Inflammatory macrophage treated with lipopolysaccharide for 4 hours (primary cell): ENCODE results near the gene FHIP2A.
A peak's percentile ranks its signal among the peaks of the same experiment; 100 is the strongest.
"Not testable (repeated sequence)": the region's sequence is repeated elsewhere in the genome, so short reads cannot be mapped to it uniquely, and the experiment has no call there.

Source experiments
- DNase-seq: peaks from one replicate; pipeline ENCODE4 v3.0.0-alpha.2; 2020

FHIP2A gene, protein sequence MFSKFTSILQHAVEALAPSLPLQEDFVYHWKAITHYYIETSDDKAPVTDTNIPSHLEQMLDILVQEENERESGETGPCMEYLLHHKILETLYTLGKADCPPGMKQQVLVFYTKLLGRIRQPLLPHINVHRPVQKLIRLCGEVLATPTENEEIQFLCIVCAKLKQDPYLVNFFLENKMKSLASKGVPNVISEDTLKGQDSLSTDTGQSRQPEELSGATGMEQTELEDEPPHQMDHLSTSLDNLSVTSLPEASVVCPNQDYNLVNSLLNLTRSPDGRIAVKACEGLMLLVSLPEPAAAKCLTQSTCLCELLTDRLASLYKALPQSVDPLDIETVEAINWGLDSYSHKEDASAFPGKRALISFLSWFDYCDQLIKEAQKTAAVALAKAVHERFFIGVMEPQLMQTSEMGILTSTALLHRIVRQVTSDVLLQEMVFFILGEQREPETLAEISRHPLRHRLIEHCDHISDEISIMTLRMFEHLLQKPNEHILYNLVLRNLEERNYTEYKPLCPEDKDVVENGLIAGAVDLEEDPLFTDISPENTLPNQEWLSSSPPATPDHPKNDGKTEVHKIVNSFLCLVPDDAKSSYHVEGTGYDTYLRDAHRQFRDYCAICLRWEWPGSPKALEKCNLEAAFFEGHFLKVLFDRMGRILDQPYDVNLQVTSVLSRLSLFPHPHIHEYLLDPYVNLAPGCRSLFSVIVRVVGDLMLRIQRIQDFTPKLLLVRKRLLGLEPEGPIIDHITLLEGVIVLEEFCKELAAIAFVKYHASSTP

DNA sequence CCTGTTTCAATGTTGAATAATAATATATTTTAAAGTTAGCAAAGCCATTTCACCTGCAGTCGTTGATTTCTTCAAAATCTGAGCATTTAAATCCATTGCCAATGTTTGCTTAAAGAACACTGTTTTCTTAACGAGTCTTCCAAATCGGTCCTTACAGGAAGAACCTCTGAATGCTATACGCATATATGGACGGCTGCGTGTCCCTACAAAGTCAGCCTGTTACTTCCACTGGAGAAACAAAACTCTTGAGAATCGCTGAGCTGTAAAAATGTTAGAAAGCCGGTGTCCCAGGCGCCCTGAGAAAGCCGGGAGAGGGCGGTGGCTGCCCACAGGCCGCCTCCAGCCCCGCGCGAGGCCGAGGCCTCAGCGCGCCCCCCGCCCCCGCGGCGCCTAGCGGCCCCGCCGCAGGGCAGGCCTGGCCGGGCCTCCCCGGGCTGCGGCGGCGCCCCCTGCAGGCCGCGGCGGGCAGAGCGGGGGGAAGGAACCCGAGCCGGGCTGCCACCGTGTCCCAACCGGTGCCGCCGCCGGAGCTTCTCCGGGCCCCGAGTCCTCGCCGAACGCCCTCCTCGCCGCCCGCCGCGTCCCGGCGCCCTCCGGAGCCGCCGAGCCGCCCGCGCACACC lies at the start of gene FHIP2A:
TSS of gene FHIP2A (plus strand) at position 488 of the 622 bp plus-strand sequence. CDS start 299 bp downstream, outside the sequence.
- peak; percentile 84 for DNase-seq

DNA sequence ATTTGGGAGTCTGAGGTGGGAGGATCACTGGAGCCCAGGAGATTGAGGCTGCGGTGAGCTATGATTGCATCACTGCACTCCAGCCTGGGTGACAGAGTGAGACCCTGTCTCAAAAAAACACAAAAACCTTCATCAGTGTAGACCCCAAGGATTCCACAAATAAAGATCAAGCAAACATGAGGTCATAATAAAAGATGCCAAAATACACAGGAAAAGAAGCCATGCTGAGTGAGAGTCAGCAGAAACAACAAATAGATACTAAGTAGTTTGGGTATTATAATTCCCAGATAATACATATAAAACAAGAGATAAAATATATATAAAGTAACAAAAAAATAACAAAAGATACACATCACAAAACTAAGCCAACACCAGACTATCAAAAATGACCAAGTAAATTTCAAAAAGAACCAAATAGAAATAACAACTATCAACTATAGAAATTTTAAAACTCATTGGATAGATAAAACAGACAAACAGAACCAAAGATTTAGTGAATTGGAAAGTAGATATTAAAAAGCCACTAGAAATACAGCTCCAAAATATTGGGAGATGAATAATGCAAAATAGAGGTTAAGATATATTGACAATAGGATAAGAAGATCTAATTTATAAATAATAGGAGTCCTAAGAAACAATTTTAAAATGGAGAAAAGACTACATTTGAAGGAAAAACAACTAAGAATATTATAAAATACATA lies 48.9 kb upstream of the FHIP2A start:
- DNase-seq, result no peak

DNA sequence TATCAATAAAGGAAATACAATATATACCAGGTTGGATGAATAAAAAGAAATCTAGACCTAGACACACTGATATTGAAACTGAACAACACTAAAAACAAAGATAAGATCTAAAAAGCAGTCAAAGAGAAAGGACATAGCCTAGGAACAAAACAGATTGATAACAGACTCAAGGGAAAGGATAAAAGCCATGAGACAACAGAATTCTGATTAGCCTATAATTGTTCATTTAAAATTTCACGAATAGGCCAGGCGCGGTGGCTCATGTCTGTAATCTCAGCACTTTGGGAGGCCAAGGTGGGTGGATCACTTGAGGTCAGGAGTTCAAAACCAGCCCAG lies 48.4 kb upstream of the FHIP2A start:
- no peak for DNase-seq

DNA sequence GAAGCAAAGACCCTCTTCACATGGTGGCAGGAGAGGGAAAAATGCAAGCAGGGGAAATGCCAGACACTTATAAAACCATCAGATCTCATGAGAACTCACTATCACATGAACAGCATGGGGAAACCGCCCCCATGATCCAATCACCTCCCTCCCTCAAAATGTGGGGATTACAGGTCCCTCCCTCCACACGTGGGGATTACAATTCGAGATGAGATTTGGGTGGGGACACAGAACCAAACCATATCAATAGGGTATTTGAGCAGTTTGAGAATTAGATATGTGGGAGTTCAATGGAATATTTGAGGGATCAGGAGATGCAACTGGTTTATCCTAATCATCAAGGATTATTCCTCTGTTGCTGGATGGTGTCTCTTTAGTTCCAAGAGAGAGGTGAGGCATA lies 46.5 kb upstream of the FHIP2A start:
- not testable (repeated sequence) for DNase-seq

DNA sequence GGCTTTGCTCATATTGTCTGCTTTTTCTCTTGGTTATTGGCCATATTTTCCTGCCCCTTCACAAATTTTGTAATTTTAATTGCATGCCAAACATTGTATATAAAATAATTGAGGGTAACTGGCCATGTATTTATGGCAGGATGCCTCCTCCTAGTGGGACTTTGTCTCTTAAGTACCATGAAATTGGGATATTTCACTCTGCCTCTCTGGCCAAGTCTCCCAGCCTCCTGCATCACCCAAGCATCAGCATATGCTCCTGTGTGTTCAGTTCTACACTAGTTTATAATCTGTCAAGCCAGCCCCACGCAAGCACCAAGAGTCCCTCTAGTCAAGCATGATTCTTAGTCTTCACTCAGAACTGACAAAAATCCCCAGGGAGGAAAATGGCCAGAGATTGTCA lies 44.2 kb upstream of the FHIP2A start:
- no peak for DNase-seq

DNA sequence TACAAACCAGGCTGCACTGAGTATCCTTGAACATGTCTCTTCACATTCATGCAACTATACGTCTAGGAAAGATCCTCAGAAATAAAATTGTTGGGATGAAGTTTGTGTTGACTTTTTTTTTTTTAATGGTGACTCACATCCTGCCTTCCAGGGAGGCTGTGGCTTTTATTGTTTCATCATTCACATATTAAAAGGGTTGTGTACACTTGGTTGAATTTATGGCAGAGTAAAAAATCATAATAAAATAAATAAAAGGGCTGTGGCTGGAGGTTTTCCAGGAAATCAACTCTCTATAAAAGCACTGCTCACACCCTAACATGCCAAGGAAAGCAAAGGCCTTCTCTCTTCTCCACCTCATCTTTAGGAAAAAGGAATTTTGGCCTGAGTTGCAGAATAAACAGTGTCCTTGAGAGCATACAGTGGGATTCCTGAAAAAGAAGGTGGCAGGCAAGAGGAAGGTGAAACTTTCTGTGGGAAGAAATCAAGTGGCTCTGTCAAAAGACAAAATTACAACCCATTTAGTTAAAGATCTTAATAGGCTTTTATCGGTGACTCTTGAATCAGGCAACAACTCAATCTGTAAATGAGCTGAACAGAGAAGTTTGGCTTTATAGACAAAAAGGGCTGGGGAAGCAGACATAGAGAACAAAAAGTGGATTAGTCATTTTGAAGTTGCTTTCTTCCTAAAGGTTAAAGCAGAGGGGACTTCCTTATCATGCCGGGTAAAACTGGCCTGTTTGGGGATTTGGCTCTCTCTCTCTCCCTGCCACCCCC lies 41.6 kb upstream of the FHIP2A start:
- peak; percentile 30 for DNase-seq

DNA sequence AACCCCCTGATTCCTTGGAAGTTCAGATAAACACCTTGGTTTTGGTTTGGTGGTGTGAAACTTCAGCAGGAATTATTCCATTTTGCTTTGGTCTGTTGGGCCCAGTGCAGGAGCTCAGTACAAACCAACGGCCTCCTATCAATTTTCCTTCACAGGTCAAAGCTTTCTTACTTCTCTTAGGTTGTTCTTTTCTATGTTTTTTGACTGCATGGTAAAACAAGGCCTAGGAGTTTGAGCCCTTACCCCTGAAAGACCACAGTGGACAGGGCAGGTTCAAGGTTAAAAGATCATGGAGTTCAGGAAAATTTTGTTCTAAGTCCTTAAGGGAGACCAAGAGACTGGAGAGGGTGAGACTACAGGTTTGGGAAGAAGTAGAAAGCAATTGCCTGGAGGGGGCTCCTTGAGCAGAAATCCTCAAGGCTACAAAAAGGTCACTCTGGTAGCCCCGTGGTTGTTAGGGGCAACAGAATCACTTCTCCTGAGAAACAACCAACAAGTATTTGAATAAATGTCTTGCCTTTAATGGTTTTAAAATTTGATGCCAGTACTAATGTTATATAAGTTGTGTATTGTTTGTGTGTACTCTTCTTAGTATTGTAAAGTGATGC lies 40.9 kb upstream of the FHIP2A start:
- no peak for DNase-seq

DNA sequence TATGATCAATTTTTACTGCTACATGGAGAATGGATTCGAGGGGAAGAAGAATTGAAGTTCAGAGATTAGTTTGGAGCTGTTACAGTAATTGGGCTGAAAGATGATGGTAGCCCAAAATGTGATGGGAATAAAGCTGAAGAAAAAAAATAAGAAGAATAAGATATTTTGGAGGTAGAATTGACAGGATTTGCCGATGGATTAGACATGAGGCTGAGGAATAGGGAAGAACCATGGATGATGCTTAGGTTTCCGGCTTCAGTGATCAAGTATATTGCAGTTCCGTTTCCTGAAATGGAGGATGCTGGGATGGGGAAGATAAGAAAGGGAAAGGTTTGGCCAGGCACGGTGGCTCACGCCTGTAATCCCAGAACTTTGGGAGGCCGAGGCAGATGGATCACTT lies 38.9 kb upstream of the FHIP2A start:
- DNase-seq, result no peak

DNA sequence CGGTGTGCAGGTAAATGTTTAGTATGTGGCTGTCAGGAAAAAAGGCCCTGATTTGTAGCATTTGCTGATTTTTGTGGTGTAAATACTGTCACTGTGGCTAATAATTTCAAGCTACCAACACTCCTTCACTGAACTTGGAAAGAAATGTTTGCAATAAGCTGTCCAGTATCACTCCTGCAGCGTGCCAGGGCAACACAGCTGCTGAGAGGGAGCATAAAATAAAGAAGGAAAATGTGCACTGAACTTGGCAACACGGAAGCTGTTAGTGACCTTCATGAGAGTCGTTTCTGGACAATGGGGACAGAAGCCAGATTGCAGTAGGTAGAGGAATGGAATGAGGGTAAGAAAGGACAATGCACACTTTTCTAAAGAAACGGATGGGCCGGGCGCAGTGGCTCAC lies 37.9 kb upstream of the FHIP2A start:
- DNase-seq, result no peak

DNA sequence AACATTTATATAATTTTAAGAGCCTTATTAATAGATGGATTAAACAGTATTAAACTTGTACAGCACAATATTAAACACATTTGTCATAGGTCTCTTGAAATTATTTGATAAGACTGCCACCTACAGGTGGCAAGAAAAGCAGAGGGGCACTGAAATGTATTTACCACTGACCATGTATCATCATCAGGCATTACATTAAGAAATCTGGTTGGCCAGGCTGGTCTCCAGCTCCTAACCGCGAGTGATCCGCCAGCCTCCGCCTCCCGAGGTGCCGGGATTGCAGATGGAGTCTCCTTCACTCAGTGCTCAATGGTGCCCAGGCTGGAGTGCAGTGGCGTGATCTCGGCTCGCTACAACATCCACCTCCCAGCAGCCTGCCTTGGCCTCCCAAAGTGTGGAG lies 35.1 kb upstream of the FHIP2A start:
- peak; percentile 64 for DNase-seq

DNA sequence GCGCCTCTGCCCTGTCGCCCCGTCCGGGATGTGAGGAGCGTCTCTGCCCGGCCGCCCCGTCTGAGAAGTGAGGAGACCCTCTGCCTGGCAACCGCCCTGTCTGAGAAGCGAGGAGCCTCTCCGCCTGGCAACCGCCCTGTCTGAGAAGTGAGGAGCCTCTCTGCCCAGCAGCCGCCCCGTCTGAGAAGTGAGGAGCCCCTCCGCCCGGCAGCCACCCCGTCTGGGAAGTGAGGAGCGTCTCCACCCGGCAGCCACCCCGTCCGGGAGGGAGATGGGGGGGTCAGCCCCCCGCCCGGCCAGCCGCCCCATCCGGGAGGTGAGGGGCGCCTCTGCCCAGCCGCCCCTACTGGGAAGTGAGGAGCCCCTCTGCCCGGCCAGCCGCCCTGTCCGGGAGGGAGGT lies 34.4 kb upstream of the FHIP2A start:
- DNase-seq, result not testable (repeated sequence)

DNA sequence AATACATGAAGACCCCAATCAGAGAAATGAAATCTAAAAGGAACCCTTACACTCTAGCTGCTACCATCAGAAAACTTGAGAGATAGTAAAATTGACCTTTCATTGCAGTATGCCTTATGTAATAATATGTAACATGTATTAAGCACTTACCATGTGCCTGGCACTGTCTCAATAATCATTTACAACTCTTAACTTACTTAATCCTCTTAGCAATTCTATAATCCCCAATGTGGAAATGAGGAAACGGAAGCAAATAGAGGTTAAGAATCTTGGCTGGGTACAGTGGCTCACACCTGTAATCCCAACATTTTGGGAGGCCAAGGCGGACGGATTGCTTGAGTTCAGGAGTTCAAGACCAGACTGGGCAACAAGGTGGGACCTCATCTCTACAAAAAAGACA lies 29.8 kb upstream of the FHIP2A start:
- no peak for DNase-seq

DNA sequence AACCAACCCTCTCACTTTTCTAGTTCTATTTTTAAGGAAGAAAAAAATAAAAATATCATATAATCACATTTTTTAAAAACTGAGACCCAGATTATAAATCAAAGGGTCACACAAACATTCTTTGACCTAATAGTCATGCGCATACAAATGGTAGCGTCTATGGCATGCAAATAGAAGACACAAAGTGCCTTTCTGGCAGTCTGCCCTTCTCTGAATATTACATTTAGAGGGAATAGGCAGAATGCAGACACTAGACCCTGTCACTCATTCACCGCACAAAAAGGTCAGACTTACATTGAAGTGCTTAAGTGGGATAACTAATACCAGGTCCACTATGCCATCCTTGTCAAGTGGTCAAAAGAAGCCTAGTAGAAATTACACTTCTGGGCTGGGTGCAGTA lies 26.5 kb upstream of the FHIP2A start:
- no peak for DNase-seq

DNA sequence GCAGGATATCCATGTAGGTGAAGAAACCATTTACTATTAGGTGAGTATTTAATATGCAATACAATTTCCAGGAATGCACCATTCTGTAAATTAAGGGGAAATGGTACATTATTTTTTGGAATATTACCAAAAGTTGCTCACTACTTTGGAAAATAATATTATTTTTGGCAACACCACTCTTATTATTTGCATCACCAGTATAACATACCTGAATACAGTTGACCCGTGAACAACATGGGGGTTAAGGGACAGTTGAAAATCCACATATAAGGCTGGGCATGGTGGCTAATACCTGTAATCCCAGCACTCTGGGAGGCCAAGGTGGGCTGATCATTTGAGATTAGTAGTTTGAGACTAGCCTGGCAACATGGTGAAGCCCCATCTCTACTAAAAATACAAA lies 21.2 kb upstream of the FHIP2A start:
- no peak for DNase-seq

DNA sequence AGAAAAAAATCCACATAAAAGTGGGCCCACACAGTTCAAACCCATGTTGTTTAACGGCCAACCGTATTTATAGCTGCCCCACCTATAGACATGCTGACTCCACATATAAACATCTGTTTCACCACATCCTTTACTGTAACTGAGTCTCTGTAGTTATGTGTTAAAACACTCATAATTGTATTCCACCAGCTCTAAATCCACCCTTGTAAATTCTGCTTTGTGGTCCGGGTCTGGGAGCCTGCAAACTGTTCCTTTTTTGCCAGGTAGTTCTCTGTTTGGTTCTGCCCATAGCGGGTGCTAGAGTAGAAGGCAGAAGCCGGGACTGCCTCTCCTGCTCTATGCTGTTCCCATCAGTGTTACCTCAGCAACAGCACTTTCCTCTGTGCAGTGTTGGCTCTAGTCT lies 20.2 kb upstream of the FHIP2A start:
- no peak for DNase-seq

DNA sequence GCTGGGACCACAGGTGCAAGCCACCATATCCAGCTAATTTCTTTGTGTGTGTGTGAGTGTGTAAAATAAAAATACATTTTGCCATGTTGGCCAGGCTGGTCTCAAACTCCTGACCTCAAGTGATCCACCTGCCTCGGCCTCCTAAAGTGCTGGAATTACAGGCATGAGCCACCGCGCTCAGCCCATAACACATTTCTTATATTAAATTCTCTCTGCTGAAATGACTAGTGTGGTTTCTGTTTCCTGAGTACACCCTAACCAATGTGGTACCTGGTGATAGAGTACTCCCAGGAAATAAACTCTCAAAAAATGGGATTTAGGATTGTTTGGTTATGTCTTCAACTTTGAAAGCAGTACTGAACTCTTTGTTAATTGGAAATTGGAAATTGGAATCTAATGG lies 19.4 kb upstream of the FHIP2A start:
- DNase-seq, result no peak

DNA sequence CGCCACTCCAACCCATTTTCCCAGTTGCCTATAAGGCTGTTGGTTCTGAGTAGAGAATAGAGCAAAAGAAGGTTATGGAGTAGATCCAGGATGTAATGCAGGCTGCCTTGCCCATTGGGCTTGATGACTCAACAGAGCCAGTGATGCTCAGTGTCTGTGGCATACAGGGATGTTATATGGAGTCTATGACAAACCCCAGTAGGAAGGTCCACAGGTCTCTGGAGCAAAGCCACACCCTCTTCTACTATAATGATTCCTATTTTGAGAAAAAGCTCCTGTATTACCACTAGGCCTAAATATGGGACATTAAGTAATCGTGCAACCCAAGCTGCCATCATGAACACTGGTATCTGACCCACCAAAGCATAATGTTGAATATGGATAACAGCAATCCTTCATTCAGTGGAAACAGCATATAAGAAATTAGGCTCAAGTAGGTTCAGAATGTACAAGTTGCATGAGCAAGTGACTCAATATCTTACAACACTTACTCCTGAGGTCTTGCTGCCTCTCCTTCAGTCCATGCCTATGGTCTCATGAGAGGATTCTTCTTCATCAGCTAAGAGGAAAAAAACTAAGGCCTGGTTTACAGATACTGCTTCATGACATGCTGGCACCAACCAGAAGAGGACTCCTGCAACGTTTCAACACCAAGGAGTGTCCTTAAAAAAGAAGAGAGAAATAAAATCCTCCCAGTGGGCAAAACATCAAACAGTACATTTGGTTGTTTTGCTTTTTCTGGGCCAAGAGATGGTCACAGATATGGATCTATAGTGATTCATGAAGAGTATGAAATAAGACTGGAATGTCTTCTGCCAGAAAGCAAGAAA lies 14.8 kb upstream of the FHIP2A start:
- DNase-seq, result no peak

DNA sequence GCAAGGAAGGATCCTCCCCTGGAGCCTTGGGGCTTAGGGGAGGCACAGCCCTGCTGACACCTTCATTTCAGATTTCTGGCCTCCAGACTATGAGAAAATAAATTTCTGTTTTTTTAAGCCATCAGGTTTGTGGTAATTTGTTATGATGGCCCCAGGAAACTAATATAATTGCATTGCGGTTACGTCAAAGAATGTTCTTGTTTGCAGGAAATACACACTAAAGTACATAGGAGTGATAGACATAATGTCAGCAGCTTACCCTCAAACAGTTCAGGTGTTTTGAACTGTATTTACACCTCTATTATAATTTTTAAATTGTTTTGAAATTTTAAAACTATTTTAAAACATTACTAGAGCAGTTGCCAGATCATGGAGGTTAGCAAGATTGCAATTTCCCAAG lies 12.6 kb upstream of the FHIP2A start:
- DNase-seq, result no peak

DNA sequence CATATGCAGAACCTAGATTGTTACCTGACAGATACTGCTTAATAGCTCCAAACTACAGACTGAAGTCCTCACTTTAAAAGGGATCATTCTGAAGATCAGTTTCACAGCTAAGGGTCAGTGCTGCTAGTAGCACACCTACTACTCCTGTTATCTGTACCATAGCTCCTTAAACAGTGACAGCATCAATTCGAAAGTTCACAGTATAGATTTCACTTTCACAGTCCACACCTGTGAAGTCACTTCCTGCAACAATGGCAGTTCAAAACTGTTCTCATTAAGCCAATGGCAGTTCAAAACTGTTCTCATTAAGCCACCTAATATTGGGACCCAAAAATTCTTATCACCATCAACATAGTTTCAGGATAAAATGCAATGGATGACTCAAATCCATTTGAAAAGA lies 10.7 kb upstream of the FHIP2A start:
- DNase-seq, result no peak

DNA sequence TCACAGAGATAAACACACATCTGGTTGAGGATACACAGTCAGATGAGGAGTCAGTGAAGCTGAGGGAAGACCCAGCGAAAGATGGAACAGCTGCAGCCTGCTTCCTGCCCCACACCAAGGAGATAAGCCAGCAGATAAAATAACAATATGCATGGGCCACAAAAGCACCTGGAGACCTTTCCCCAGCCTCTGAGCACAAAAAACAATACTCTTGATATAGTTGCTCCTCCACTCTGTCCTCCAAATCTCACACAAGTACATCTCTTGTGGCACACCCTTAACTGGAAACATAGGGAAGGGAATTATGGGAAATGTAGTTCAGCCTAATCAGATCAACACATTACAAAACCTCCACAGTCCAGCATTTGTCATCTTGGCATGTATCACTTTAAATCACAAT lies 9.7 kb upstream of the FHIP2A start:
- DNase-seq, result peak; percentile 21

DNA sequence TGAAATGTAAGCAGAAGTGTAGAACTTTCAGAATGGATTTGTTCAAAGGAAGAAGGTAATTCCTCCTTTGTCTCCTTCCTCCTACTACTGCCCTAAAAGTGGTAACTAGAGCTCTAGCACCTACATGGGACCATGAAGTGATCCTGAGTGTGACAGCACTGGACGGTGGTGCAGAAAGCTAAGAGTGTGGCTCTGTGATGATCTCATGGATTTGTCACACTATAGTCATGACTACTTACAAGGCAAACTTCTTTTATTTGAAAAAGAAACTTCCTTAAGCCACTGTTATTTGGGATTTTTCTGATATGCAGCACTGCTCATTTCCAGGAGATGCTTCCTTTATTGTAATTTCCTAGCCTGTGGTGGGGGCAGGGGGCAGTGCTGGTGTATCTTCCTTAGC lies 5.8 kb upstream of the FHIP2A start:
- DNase-seq, result peak; percentile 78
